Esophagus (tissue), 2 donors: ENCODE measurements around the gene GLIPR1. TPM values are rescaled to one million over a fixed set of nuclear protein-coding genes. Genes with fewer than 3 reads are reported as not detected.
"Not testable (repeated sequence)": the region's sequence is repeated elsewhere in the genome, so short reads cannot be mapped to it uniquely, and the experiment has no call there.

Experiments
- H3K27ac ChIP-seq, 2 donors: one replicate each; pipeline ENCODE4 v1.5.1; 2013; ENCODE audit warnings: low read depth in 2 of 2, mild to moderate bottlenecking in 2 of 2, inconsistent platforms in 1 of 2, low read length in 1 of 2, moderate library complexity in 1 of 2
- H3K27me3 ChIP-seq, 2 donors: one replicate each; pipeline ENCODE4 v1.6.1; 2013; ENCODE audit warnings: low read length in 2 of 2, control low read depth in 1 of 2, mild to moderate bottlenecking in 1 of 2; ENCODE audit not compliant: insufficient read depth in 2 of 2, control insufficient read depth in 1 of 2
- H3K36me3 ChIP-seq, 2 donors: one replicate each; pipeline ENCODE4 v1.6.1; 2013; ENCODE audit warnings: low read length in 1 of 2; ENCODE audit not compliant: control insufficient read depth in 2 of 2, insufficient read depth in 2 of 2
- H3K4me1 ChIP-seq, 2 donors: one replicate each; pipeline ENCODE4 v1.6.1; 2013; ENCODE audit warnings: low read length in 1 of 2; ENCODE audit not compliant: control insufficient read depth in 2 of 2, insufficient read depth in 2 of 2
- H3K4me3 ChIP-seq, 2 donors: one replicate each; pipeline ENCODE4 v1.5.1; 2013; ENCODE audit warnings: low read length in 2 of 2, mild to moderate bottlenecking in 2 of 2, low read depth in 1 of 2, moderate library complexity in 1 of 2
- H3K9me3 ChIP-seq, 2 donors: one replicate each; pipeline ENCODE4 v1.6.1; 2013; ENCODE audit warnings: mild to moderate bottlenecking in 2 of 2, low read depth in 1 of 2, low read length in 1 of 2, moderate library complexity in 1 of 2; ENCODE audit not compliant: control insufficient read depth in 2 of 2, insufficient read depth in 1 of 2
- WGBS, 2 donors: extraction: QIAGEN DNeasy Blood & Tissue Kit; methylation state at CpG; one replicate each; pipeline ENCODE4 v1.1.7; 2013; 5-methylcytosine and 5-hydroxymethylcytosine counted together
- polyA plus RNA-seq, 2 donors: library from polyadenylated mRNA; stranded (reverse); fragments of 200-250 nt; gene quantifications; one replicate each; pipeline ENCODE4 v1.2.3, GENCODE V29; 2013
- donor health status: healthy with polysubstance abuse.
- donor health status: Bipolar disorder and iron deficiency.

GLIPR1 gene
- polyA plus RNA-seq, 2 donors = 0.94 to 2.4 TPM

- Histone ChIP-seq H3K4me3 (no peak overlapping the region), H3K27me3 (no peaks in the 10 kb centered on the region), H3K4me1 (no peaks in the 10 kb centered on the region), H3K9me3 (no peaks in the 10 kb centered on the region), H3K27ac (no peak overlapping the region), H3K36me3 (no peaks in the 10 kb centered on the region)
- WGBS, 2 donors = 88 to 90% methylated on average over 6 of the region's 6 CpGs
Measured at GRCh38 chr12:75444429-75445136, 36.0 kb upstream of the GLIPR1 start.

DNA sequence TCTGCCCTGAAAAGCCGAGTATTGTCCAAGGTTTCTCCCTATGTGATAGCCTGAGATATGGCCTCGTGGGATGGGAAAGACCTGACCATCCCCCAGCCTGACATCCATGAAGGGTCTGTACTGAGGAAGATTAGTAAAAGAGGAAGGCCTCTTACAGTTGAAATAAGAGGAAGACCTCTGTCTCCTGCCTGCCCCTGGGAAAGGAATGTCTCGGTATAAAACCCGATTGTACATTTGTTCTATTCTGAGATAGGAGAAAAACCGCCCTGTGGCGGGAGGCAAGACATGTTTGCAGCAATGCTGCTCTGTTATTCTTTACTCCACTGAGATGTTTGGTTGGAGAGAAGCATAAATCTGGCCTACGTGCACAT, 35.4 kb upstream of the GLIPR1 start:
- WGBS, 2 donors = 78 to 80% methylated on average over 7 of the region's 7 CpGs
- not testable (repeated sequence) for H3K4me1 ChIP-seq, H3K36me3 ChIP-seq

GRCh38 chr12:75446857-75447256, 33.7 kb upstream of the GLIPR1 start:
- no peak overlapping the region for H3K27ac ChIP-seq
- no peaks in the 10 kb centered on the region for H3K27me3 ChIP-seq
- no peaks in the 10 kb centered on the region for H3K36me3 ChIP-seq
- H3K9me3 ChIP-seq = no peaks in the 10 kb centered on the region
- no peak overlapping the region for H3K4me3 ChIP-seq
- H3K4me1 ChIP-seq = no peaks in the 10 kb centered on the region

More for the DNA sequence above, 35.4 kb upstream of the GLIPR1 start:
- not testable (repeated sequence) for H3K27me3 ChIP-seq, H3K27ac ChIP-seq, H3K4me3 ChIP-seq, H3K9me3 ChIP-seq

- Histone ChIP-seq H3K9me3 (no peaks in the 10 kb centered on the region), H3K27me3 (no peaks in the 10 kb centered on the region), H3K36me3 (no peaks in the 10 kb centered on the region), H3K4me1 (no peaks in the 10 kb centered on the region), H3K4me3 (no peak overlapping the region), H3K27ac (no peak overlapping the region)
- WGBS, 2 donors = 64% methylated on average over 4 of the region's 4 CpGs
Measured at GRCh38 chr12:75447691-75448393, 32.7 kb upstream of the GLIPR1 start.

DNA sequence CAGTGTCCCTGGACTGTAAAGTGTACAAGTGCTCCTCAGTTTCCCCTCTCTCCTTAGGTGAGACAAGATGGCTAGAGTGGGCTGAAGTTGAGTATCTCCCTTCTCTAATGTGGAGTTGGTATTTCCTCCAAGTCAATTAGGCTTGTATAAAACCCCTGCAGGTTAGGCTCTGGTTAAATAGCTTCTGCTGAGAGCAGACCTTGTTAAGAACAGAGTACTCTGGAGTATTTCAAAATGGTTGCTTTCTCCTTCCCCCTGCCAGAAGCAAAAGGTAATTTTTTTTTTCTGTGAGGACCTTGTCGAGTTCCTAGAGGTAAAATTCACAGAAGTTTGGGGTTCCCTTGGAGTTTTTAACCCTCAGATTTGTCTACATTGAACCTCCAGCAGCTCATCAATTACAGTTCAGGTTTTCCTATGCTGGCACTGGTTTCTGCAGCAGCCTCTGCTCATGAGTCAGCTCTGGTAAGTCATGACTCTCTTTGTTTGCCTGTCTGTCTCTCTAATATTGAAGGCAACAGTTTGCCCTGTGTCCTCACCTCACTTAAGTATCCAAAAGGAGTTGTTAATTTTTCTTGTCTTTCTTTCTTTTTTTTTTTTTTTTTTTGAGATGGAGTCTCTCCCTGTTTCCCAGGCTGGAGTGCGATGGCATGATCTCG, 27.8 kb upstream of the GLIPR1 start:
- Histone ChIP-seq H3K4me3 (no peak overlapping the region), H3K27ac (no peak overlapping the region), H3K9me3 (no peaks in the 10 kb centered on the region), H3K27me3 (no peaks in the 10 kb centered on the region), H3K4me1 (no peaks in the 10 kb centered on the region), H3K36me3 (no peaks in the 10 kb centered on the region)
- 77 to 83% methylated on average over 3 of the region's 3 CpGs for WGBS, 2 donors

- no peaks in the 10 kb centered on the region for H3K27me3 ChIP-seq
- no peaks in the 10 kb centered on the region for H3K36me3 ChIP-seq
- no peaks in the 10 kb centered on the region for H3K4me1 ChIP-seq
- H3K4me3 ChIP-seq = no peak overlapping the region
- no peaks in the 10 kb centered on the region for H3K9me3 ChIP-seq
- WGBS, 2 donors = 74 to 78% methylated on average over 5 of the region's 5 CpGs
- no peak overlapping the region for H3K27ac ChIP-seq
Measured at GRCh38 chr12:75455839-75456238, 24.7 kb upstream of the GLIPR1 start.

DNA sequence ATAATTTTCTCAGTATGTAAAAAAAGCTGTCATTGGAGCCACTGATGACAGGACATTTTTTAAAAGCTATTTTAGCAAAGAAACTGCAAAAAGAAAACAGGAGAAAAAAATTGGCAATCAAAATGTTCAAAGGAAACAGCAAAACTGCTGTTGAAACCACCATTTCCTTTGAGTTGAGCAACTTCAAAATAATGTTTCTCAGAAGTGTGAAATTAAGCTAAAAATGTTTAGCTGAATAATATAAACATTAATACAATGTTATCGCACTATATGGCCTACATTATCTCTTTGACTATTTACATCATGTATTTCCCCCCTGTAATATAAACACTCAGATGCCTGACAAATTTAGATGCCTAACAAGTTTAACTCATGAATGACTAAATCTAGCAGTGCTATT, 23.4 kb upstream of the GLIPR1 start:
- no peaks in the 10 kb centered on the region for H3K9me3 ChIP-seq
- H3K27me3 ChIP-seq = no peaks in the 10 kb centered on the region
- no peak overlapping the region for H3K27ac ChIP-seq
- no peak overlapping the region for H3K4me3 ChIP-seq
- no peaks in the 10 kb centered on the region for H3K36me3 ChIP-seq
- 42 to 56% methylated on average over 1 of the region's 1 CpG for WGBS, 2 donors
- H3K4me1 ChIP-seq = no peaks in the 10 kb centered on the region

DNA sequence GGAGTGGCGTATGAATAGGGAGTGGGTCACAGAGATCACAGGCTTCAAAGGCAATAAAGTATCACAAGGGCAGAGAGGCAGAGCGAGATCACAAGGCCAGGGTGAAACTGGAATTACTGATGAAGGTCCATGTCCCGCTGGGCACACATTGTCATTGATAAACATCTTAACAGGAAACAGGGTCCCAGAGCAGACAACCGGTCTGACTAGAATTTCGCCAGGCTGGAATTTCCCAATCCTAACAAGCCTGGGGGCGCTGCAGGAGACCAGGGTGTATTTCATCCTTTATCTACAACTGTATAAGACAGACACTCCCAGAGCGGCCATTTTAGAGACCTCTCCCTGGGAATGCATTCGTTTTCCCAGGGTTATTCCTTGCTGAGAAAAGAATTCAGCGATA, 22.7 kb upstream of the GLIPR1 start:
- H3K4me3 ChIP-seq, H3K27me3 ChIP-seq, H3K27ac ChIP-seq, H3K36me3 ChIP-seq, H3K9me3 ChIP-seq, H3K4me1 ChIP-seq: not testable (repeated sequence)
- WGBS, 2 donors = 77 to 80% methylated on average over 9 of the region's 9 CpGs

DNA sequence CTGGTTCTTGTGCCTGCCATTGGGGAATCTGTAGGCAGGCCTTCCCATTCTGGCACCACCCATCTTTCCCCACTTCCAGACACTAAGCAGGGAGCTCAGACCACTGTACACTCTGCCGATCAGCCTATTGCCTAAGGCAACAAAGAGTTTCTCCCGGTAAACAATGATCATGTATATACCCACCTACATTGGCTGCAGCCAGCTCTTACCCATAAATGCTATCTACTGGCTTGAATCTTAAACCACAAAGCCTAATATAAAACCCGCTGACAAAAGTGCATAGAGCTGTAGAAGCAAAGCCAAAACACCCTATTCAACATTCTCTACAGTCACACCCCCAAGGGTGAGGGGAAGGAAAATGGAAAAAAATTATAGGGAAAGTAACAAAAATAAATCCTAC, 20.8 kb upstream of the GLIPR1 start:
- Histone ChIP-seq H3K27ac (no peak overlapping the region), H3K4me3 (no peak overlapping the region), H3K4me1 (no peaks in the 10 kb centered on the region), H3K9me3 (no peaks in the 10 kb centered on the region), H3K27me3 (no peaks in the 10 kb centered on the region), H3K36me3 (no peaks in the 10 kb centered on the region)
- WGBS, 2 donors = 79 to 87% methylated on average over 3 of the region's 3 CpGs

DNA sequence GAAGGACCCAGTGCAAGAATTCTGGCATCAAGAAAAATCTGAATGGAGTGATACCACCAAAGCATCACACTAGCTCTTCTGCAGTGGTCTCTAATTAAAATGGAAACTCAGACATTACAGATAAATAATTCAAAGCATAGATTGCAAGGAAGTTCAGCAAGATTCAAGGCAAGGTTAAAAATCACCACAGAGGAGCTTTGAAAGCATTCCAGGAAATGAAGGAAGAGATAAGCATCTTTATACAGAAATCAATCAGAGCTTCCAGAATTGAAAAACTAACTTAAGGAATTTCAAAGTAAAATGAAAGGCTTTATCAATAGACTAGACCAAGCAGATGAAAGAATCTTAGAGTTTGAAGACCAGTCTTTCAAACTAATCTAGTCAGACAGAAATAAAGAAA, 20.4 kb upstream of the GLIPR1 start:
- H3K27ac ChIP-seq = no peak overlapping the region
- no peak overlapping the region for H3K4me3 ChIP-seq
- no peaks in the 10 kb centered on the region for H3K36me3 ChIP-seq
- H3K9me3 ChIP-seq = no peaks in the 10 kb centered on the region
- H3K27me3 ChIP-seq = no peaks in the 10 kb centered on the region
- no peaks in the 10 kb centered on the region for H3K4me1 ChIP-seq
